ENCODE results near the gene SYNRG. TPM values are rescaled to one million over a fixed set of nuclear protein-coding genes. Genes with fewer than 3 reads are reported as not detected.

Gene SYNRG
- total RNA-seq, 1 experiment from 2014 or later = 5.0 TPM

GRCh38 chr17:37605813-37606505, 3.3 kb downstream of the SYNRG start:
- DNase-seq (ENCODE audit: low read depth) = no peak

GRCh38 chr17:37605081-37605480, 4.1 kb downstream of the SYNRG start:
- no peak for DNase-seq (ENCODE audit: low read depth)

GRCh38 chr17:37604556-37604955, 4.7 kb downstream of the SYNRG start:
- no peak for DNase-seq (ENCODE audit: low read depth)

DNA sequence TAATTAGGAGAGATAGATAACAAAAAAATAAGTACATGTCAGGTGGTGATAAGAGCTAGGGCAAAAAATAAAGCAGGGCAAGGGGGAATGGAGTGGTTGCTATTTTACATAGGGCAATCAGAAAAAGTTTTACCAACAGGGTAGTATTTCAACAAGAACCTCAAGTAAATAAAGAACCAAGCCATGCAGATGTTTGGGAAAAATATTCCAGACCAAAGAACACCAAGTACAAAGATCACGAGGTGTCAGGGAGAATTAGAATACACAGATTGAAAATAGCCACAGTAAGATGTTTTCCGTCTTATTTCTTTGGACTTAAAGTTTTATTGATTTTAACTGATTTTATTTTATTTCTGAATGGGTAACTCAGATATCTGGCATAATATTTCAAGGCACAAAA, 11.1 kb downstream of the SYNRG start:
- DNase-seq (ENCODE audit: low read depth) = no peak

- no peak for DNase-seq (ENCODE audit: low read depth)
Measured at GRCh38 chr17:37592291-37592690, 16.9 kb downstream of the SYNRG start.

- no peak for DNase-seq (ENCODE audit: low read depth)
Measured at GRCh38 chr17:37585066-37585465, 24.2 kb downstream of the SYNRG start.

GRCh38 chr17:37576281-37576680, 32.9 kb downstream of the SYNRG start:
- DNase-seq (ENCODE audit: low read depth) = no peak

- DNase-seq (ENCODE audit: low read depth) = no peak
Measured at GRCh38 chr17:37574427-37574826, 34.8 kb downstream of the SYNRG start.

- DNase-seq (ENCODE audit: low read depth) = no peak
Measured at GRCh38 chr17:37571674-37572073, 37.5 kb downstream of the SYNRG start.

GRCh38 chr17:37570527-37571093, 38.6 kb downstream of the SYNRG start:
- peak; percentile 58 for DNase-seq (ENCODE audit: low read depth)

- DNase-seq (ENCODE audit: low read depth) = no peak
Measured at GRCh38 chr17:37568350-37569053, 40.7 kb downstream of the SYNRG start.

- DNase-seq (ENCODE audit: low read depth) = no peak
Measured at GRCh38 chr17:37567538-37567937, 41.7 kb downstream of the SYNRG start.

GRCh38 chr17:37567137-37567536, 42.1 kb downstream of the SYNRG start:
- DNase-seq (ENCODE audit: low read depth) = no peak

DNA sequence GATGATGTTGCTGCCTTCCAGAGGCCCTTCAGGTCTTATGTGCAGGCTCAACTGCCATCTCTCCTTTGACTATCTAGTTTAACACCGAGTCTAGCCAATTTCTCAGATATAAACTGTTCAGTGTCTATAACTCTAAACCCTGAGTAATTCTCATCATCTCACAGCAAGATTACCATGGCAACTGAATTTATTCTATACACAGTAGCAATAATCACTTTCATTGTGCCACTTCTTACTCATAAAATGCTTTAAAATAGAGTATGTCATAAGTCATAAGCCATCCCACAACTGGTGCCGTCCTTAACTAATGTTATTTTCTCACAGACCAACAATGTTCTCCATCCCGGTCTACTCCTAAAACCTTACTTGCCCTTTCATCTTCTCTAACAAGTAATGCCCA, 45.0 kb downstream of the SYNRG start:
- no peak for DNase-seq (ENCODE audit: low read depth)

DNA sequence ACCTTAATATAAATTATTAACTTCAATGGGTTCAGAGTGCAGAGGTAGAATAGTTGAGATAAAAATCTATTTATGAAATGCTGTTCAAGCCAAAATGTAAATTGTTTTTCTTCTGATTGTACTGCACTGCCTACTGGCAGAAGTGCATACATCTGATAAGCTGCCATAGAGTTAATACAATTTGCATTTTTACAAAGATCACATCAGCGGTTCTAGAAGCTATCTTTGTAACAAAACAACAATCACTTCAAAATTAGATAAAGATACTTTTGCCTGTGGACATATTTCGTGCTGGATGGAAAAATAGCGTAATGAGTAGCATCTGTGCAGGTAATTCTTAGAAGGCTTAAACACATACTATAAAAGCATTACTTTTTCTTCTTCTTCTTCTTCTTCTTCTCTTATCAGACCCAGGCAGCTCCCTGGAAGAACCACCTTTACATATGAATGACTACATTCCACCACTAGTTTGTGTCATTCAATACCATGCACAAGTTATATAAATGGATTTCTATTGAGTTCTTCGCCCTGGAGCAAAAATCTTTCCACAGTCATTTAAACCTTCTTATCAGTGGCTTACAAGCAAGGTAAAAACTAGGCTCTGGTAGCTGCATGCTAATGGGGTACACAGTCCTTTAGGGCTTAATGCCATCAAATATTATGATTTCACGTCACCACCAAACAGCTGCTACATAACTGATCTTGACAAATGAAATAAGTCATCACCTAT, 47.0 kb downstream of the SYNRG start:
- no peak for DNase-seq (ENCODE audit: low read depth)

DNA sequence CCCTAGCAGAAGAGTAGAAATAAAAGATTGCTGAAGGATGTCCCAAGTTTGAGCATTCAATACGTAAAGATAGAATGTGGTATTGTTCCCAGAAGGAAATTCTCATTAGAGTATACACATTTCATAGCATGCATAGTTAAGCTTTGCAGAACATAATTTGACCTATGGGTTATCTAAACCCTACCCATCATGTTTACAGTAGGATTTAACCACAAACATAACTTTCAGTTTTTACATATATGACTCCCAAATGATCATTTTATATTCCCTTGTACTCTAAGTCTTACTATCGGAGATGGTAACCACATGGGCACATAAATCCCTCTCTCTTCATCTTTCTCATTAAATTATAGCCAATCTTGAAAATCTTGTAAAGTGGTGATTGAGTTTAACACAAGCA, 50.9 kb downstream of the SYNRG start:
- no peak for DNase-seq (ENCODE audit: low read depth)

- DNase-seq (ENCODE audit: low read depth) = no peak
Measured at GRCh38 chr17:37557482-37557881, 51.7 kb downstream of the SYNRG start.

DNA sequence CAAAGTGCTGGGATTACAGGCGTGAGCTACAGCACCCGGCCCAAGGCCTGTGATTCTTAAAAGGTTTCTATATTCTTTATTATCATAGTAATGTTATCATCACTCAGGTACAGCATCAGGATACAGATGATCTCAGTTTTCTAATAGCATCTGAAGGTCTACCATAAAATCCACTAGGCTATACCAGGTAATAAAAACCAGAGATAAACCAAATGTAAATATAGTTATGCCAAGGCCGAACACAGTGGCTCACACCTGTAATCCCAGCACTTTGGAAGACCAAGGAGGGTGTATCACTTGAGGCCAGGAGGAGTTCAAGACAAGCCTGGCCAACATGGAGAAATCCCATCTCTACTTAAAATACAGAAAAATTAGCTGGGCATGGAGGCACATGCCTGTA, 53.8 kb downstream of the SYNRG start:
- DNase-seq (ENCODE audit: low read depth) = no peak

DNA sequence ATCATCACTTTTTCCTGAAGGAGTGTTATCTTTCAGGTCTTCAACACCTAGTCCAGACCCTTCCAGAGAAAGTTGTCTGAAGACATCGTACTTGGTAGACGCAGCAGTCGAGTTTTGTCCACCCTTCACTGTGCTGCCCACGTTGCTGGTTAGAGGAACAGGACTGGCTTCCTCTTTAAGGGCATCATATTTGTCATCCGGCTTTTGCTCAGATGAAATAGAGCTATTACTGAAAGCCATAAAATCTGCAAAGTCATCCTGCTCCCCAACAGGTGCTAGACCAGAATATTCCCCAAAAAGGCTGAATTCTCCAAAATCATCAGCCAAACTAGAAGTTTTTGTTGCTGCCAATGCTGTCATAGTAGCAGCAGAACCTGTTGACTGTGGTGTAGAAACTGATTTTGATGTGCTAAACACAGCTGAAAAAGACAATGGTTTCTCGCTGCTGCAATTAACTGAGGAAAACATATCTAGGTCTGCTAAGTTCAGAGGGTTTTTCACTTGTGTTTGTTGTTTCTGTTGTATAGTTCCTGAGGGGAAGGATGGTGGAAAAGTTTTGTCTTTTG, 55.7 kb downstream of the SYNRG start:
- DNase-seq (ENCODE audit: low read depth) = no peak

DNA sequence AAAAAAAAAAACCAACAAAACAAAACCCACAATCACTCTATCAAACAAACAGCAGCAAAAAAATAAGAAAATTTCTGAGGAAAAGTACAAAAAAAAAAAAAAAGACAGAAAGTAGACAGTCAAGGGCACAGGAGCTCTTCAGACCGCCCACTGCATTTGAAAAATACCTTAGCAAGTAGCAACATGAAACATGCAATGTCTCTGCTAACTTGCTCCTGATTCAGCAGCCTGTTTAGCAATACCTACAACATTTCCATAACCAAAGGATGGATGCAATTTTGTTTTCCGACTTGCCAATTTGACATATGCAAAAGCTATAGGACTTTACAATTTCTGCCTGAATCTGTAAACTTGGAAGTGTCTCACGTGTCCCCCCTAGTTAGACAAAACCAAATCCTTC, 57.4 kb downstream of the SYNRG start:
- no peak for DNase-seq (ENCODE audit: low read depth)

- no peak for DNase-seq (ENCODE audit: low read depth)
Measured at GRCh38 chr17:37547986-37548385, 61.2 kb downstream of the SYNRG start.

- no peak for DNase-seq (ENCODE audit: low read depth)
Measured at GRCh38 chr17:37546302-37546701, 62.9 kb downstream of the SYNRG start.
